H9 (cell line): ENCODE data around the gene MLLT6. TPM values are rescaled to one million over a fixed set of nuclear protein-coding genes. Genes with fewer than 3 reads are reported as not detected.

Experiments
- DNase-seq: peaks from one replicate; pipeline ENCODE4 v3.0.0-alpha.2; 2017
- H2AFZ ChIP-seq: one replicate; pipeline ENCODE4 v1.6.1; 2013; ENCODE audit warnings: mild to moderate bottlenecking, low read length, control low read depth, moderate library complexity
- H2AK5ac ChIP-seq: 2 replicates; pipeline ENCODE4 v1.6.1; 2013; ENCODE audit warnings: low read length, control low read depth, mixed read lengths; ENCODE audit not compliant: insufficient read length
- H2BK120ac ChIP-seq: one replicate; pipeline ENCODE4 v1.6.1; 2013; ENCODE audit warnings: low read depth, mild to moderate bottlenecking, low read length, control low read depth, inconsistent platforms; ENCODE audit not compliant: poor library complexity, severe bottlenecking
- H2BK12ac ChIP-seq: 2 replicates; pipeline ENCODE4 v1.6.1; 2013; ENCODE audit warnings: low read length, control low read depth, mixed read lengths, low read depth; ENCODE audit not compliant: insufficient read length
- H2BK15ac ChIP-seq: 2 replicates; pipeline ENCODE4 v1.6.1; 2013; ENCODE audit warnings: low read depth, low read length, control low read depth
- H2BK20ac ChIP-seq: one replicate; pipeline ENCODE4 v1.6.1; 2013; ENCODE audit warnings: low read depth, mild to moderate bottlenecking, low read length, control low read depth, inconsistent platforms; ENCODE audit not compliant: poor library complexity, severe bottlenecking
- H2BK5ac ChIP-seq: 2 replicates; pipeline ENCODE4 v1.6.1; 2013; ENCODE audit warnings: low read length, control low read depth, mixed read lengths; ENCODE audit not compliant: insufficient read length
- H3K14ac ChIP-seq: 2 replicates; pipeline ENCODE4 v1.6.1; 2013; ENCODE audit warnings: low read length, control low read depth; ENCODE audit not compliant: insufficient read depth
- H3K18ac ChIP-seq: 2 replicates; pipeline ENCODE4 v1.6.1; 2013; ENCODE audit warnings: low read depth, mild to moderate bottlenecking, mixed read lengths, low read length, control low read depth; ENCODE audit not compliant: insufficient read length
- H3K23ac ChIP-seq: 2 replicates; pipeline ENCODE4 v1.6.1; 2013; ENCODE audit warnings: low read length, control low read depth, mixed read lengths, low read depth; ENCODE audit not compliant: insufficient read length
- H3K23me2 ChIP-seq: 2 replicates; pipeline ENCODE4 v1.6.1; 2013; ENCODE audit warnings: low read depth, mild to moderate bottlenecking, mixed read lengths, low read length, control low read depth; ENCODE audit not compliant: insufficient read length, poor library complexity, severe bottlenecking
- H3K27ac ChIP-seq: 2 replicates; pipeline ENCODE4 v1.5.1; 2013; ENCODE audit warnings: low read length, control low read depth, mixed read lengths, low read depth; ENCODE audit not compliant: insufficient read length
- H3K27me3 ChIP-seq: 2 replicates; pipeline ENCODE4 v1.6.1; 2013; ENCODE audit warnings: low read length, control low read depth, inconsistent platforms; ENCODE audit not compliant: insufficient read depth
- H3K4ac ChIP-seq: 2 replicates; pipeline ENCODE4 v1.6.1; 2013; ENCODE audit warnings: low read depth, mild to moderate bottlenecking, control low read depth, inconsistent platforms, low read length, moderate library complexity
- H3K4me1 ChIP-seq: 2 replicates; pipeline ENCODE4 v1.6.1; 2013; ENCODE audit warnings: low read length, control low read depth, inconsistent platforms; ENCODE audit not compliant: insufficient read depth
- H3K4me2 ChIP-seq: 2 replicates; pipeline ENCODE4 v1.6.1; 2013; ENCODE audit warnings: low read length, control low read depth, mixed read lengths; ENCODE audit not compliant: insufficient read length, insufficient read depth
- H3K56ac ChIP-seq: 2 replicates; pipeline ENCODE4 v1.6.1; 2013; ENCODE audit warnings: low read depth, mild to moderate bottlenecking, mixed read lengths, low read length, control low read depth; ENCODE audit not compliant: insufficient read length
- H3K79me1 ChIP-seq: 2 replicates; pipeline ENCODE4 v1.6.1; 2013; ENCODE audit warnings: low read depth, mild to moderate bottlenecking, moderate library complexity, low read length, control low read depth, inconsistent platforms; ENCODE audit not compliant: insufficient read depth, poor library complexity, severe bottlenecking
- H3K79me2 ChIP-seq: 2 replicates; pipeline ENCODE4 v1.6.1; 2013; ENCODE audit warnings: low read length, control low read depth, inconsistent platforms; ENCODE audit not compliant: insufficient read depth
- H3K9ac ChIP-seq: 2 replicates; pipeline ENCODE4 v1.6.1; 2013; ENCODE audit warnings: low read length, control low read depth, mixed read lengths; ENCODE audit not compliant: insufficient read length; ENCODE audit errors: extremely low read depth
- H3K9me3 ChIP-seq: one replicate; pipeline ENCODE4 v1.6.1; 2013; ENCODE audit warnings: low read depth, low read length, inconsistent platforms; ENCODE audit not compliant: control insufficient read depth
- H3T11ph ChIP-seq: one replicate; pipeline ENCODE4 v1.6.1; 2013; ENCODE audit warnings: mild to moderate bottlenecking, low read length, control low read depth, inconsistent platforms
- H4K20me1 ChIP-seq: one replicate; pipeline ENCODE4 v1.6.1; 2013; ENCODE audit not compliant: control insufficient read depth, insufficient read length, insufficient read depth
- H4K5ac ChIP-seq: 2 replicates; pipeline ENCODE4 v1.6.1; 2013; ENCODE audit warnings: low read depth, mild to moderate bottlenecking, mixed read lengths, low read length, control low read depth; ENCODE audit not compliant: insufficient read length
- H4K8ac ChIP-seq: replicated peaks from 2 replicates; pipeline ENCODE4 v1.6.1; 2013; ENCODE audit warnings: low read length, control low read depth, mixed read lengths, low read depth; ENCODE audit not compliant: insufficient read length
- H4K91ac ChIP-seq: 2 replicates; pipeline ENCODE4 v1.6.1; 2013; ENCODE audit warnings: low read depth, mild to moderate bottlenecking, moderate library complexity, mixed read lengths, low read length, control low read depth; ENCODE audit not compliant: insufficient read length
- H3K27ac Mint-ChIP-seq, 3 experiments: 2 replicates in 2 of 3; 3 replicates in 1 of 3; pipeline ENCODE4 v1.8.0; 2020 to 2021; ENCODE audit warnings: mixed read lengths in 3 of 3, mild to moderate bottlenecking in 1 of 3, moderate library complexity in 1 of 3
- H3K27me3 Mint-ChIP-seq: 2 replicates; pipeline ENCODE4 v1.8.0; 2021; ENCODE audit warnings: low read depth, mild to moderate bottlenecking, moderate library complexity, mixed read lengths
- H3K36me3 Mint-ChIP-seq, 3 experiments: 2 replicates in 2 of 3; 3 replicates in 1 of 3; pipeline ENCODE4 v1.8.0; 2020 to 2021; ENCODE audit warnings: low read depth in 3 of 3, mixed read lengths in 3 of 3; ENCODE audit not compliant: insufficient read depth in 1 of 3
- H3K4me1 Mint-ChIP-seq, 2 experiments: 2 replicates each; pipeline ENCODE4 v1.8.0; 2020; ENCODE audit warnings: mixed read lengths in 2 of 2
- H3K4me3 Mint-ChIP-seq, 2 experiments: 2 replicates in 1 of 2; 3 replicates in 1 of 2; pipeline ENCODE4 v1.8.0; 2020 to 2021; ENCODE audit warnings: mild to moderate bottlenecking in 2 of 2, mixed read lengths in 2 of 2, moderate library complexity in 1 of 2
- H3K9me3 Mint-ChIP-seq, 2 experiments: 2 replicates in 1 of 2; 3 replicates in 1 of 2; pipeline ENCODE4 v1.8.0; 2020; ENCODE audit warnings: mild to moderate bottlenecking in 2 of 2, mixed read lengths in 2 of 2, moderate library complexity in 1 of 2
- WGBS: extraction: QIAGEN DNeasy Blood & Tissue Kit; methylation state at CpG from one replicate; pipeline ENCODE4 v1.1.7; 2013; ENCODE audit warnings: missing lambda C conversion rate, low lambda C conversion rate, mixed read lengths; ENCODE audit not compliant: insufficient read length; ENCODE audit errors: extremely low coverage; 5-methylcytosine and 5-hydroxymethylcytosine counted together
- total RNA-seq: library from RNA; stranded (reverse); gene quantifications from 2 replicates; pipeline ENCODE4 v1.2.1, GENCODE V29; 2021
- TF ChIP-seq, protein P1 (sequence below): fragments of 200-600 bp; sonication (generic); conservative IDR thresholded peaks from 3 replicates; pipeline ENCODE4 v1.8.0; 2021; ENCODE audit warnings: antibody characterized with exemption, mild to moderate bottlenecking

MLLT6 gene
- total RNA-seq, 1 experiment from 2014 or later, result 26.4 TPM

DNA sequence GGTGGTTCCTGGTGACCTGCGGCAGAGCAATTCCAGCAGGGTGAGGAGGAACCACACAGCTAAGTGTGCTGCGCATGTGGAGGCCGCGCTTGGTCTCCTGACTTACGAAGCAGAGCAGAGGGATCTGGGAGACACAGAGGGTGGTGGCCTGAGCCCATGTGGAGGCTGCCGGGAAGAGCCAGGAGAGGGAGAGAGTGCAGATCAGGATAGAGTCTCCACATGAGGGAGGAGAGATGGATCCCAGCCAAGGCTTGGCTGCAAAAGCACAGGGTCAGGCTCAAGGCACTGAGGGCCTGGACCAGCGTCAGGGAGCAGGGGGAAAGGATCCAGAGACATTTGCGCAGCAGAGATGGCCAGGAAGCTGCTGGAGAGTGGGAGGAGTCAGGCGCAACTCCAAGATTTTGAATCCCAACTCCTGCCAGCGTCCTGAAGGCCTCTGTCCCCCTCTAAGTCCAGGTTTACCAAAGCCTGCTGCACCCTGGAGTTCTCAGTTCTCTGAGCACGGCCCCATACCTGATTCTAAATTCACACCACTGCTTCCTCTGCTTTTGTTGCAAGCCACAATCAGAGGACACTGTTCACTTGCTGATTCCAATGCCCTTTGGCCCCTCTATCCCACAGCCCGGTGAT is 11.3 kb upstream of the MLLT6 start:
- H3K4me1 ChIP-seq, result no peaks in the 10 kb centered on the region
- Mint-ChIP-seq H3K27ac (no peak overlapping the region), H3K36me3 (no peaks in the 10 kb centered on the region), H3K4me1 (peaks cover 10 to 18% of the 10 kb centered on the region in 2 experiments), H3K4me3 (no peak overlapping the region), H3K27me3 (peaks cover 81% of the 10 kb centered on the region), H3K9me3 (no peaks in the 10 kb centered on the region)
- H3K27me3 ChIP-seq, result peaks cover 15% of the 10 kb centered on the region
- no CpG with 5 or more reads among the region's 12 CpGs for WGBS
- no peak overlapping the region for H2AFZ ChIP-seq
- peak; percentile 25 for DNase-seq
- H2BK5ac ChIP-seq, result no peak overlapping the region
- no peaks in the 10 kb centered on the region for H3K79me2 ChIP-seq
- peak overlapping the region; percentile 40 for H3K18ac ChIP-seq
- H3K23me2 ChIP-seq, result no peaks in the 10 kb centered on the region
- no peaks in the 10 kb centered on the region for H3K79me1 ChIP-seq
- no peaks in the 10 kb centered on the region for H4K20me1 ChIP-seq
- peak overlapping the region; percentile 4 for H3K14ac ChIP-seq
- no peak overlapping the region for H2BK120ac ChIP-seq
- no peak overlapping the region for H3K4ac ChIP-seq
- no peak overlapping the region for H3K27ac ChIP-seq
- H2BK12ac ChIP-seq, result no peak overlapping the region
- no peak overlapping the region for H4K91ac ChIP-seq
- no peak overlapping the region for H3K9ac ChIP-seq
- no peak overlapping the region for H4K5ac ChIP-seq
- no peak overlapping the region for H4K8ac ChIP-seq
- H3K9me3 ChIP-seq, result no peaks in the 10 kb centered on the region
- no peak overlapping the region for H2BK20ac ChIP-seq
- H2BK15ac ChIP-seq, result no peak overlapping the region
- TF ChIP-seq, protein P1, sequence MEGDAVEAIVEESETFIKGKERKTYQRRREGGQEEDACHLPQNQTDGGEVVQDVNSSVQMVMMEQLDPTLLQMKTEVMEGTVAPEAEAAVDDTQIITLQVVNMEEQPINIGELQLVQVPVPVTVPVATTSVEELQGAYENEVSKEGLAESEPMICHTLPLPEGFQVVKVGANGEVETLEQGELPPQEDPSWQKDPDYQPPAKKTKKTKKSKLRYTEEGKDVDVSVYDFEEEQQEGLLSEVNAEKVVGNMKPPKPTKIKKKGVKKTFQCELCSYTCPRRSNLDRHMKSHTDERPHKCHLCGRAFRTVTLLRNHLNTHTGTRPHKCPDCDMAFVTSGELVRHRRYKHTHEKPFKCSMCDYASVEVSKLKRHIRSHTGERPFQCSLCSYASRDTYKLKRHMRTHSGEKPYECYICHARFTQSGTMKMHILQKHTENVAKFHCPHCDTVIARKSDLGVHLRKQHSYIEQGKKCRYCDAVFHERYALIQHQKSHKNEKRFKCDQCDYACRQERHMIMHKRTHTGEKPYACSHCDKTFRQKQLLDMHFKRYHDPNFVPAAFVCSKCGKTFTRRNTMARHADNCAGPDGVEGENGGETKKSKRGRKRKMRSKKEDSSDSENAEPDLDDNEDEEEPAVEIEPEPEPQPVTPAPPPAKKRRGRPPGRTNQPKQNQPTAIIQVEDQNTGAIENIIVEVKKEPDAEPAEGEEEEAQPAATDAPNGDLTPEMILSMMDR, result no peak
- H3K56ac ChIP-seq, result no peak overlapping the region
- no peak overlapping the region for H2AK5ac ChIP-seq
- no peak overlapping the region for H3K23ac ChIP-seq
- no peak overlapping the region for H3K4me2 ChIP-seq
- H3T11ph ChIP-seq, result no peak overlapping the region
